LNCAP (cell line): ENCODE data around the gene NSFL1C.

ENCODE experiments used
- TF ChIP-seq, protein P1 (sequence below): fragments of 450-650 bp; IDR thresholded peaks from 2 replicates; pipeline ENCODE4 v1.5.1; 2017; ENCODE audit warnings: mild to moderate bottlenecking

Gene NSFL1C

GRCh38 chr20:1435337-1435699 is 31.3 kb downstream of the NSFL1C start:
- TF ChIP-seq, protein P1, sequence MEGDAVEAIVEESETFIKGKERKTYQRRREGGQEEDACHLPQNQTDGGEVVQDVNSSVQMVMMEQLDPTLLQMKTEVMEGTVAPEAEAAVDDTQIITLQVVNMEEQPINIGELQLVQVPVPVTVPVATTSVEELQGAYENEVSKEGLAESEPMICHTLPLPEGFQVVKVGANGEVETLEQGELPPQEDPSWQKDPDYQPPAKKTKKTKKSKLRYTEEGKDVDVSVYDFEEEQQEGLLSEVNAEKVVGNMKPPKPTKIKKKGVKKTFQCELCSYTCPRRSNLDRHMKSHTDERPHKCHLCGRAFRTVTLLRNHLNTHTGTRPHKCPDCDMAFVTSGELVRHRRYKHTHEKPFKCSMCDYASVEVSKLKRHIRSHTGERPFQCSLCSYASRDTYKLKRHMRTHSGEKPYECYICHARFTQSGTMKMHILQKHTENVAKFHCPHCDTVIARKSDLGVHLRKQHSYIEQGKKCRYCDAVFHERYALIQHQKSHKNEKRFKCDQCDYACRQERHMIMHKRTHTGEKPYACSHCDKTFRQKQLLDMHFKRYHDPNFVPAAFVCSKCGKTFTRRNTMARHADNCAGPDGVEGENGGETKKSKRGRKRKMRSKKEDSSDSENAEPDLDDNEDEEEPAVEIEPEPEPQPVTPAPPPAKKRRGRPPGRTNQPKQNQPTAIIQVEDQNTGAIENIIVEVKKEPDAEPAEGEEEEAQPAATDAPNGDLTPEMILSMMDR: no peak

DNA sequence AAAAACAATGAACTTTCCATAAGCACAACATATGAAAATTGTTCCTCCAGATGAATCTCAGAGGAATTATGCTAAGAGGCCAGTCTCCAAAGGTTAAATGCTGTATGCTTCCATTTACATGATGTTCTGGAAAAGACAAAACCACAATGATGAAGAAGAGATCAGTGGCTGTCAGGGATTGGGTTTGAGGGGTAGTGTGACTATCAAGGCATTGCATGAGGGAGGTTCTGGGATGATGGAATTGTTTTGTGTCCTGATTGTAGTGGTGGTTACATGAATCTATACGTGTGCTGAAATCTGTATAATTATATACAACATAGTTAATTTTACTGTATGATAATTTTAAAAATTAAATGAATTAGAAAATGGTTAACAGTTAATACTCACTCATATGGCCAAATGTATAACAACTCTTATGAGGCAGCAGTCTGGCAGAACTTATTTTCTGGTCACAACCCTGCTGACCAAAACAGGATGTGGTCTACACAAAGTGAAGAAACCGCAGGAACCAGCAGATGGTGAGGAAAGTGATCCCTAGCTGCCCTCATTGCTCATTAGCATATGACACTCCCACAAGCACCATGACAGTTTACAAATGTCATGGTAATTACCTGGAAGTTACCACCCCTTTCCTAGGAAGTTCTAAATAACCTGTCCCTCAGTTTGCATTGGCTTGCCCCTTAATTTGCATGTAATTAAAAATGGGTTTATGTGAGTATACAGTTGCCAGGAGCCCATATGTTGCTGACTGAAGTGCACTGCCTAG is 31.9 kb downstream of the NSFL1C start:
- TF ChIP-seq, protein P1: no peak

GRCh38 chr20:1431158-1431557 is 35.5 kb downstream of the NSFL1C start:
- TF ChIP-seq, protein P1: no peak

- TF ChIP-seq, protein P1: no peak
Measured at GRCh38 chr20:1430004-1430451, 36.6 kb downstream of the NSFL1C start.

DNA sequence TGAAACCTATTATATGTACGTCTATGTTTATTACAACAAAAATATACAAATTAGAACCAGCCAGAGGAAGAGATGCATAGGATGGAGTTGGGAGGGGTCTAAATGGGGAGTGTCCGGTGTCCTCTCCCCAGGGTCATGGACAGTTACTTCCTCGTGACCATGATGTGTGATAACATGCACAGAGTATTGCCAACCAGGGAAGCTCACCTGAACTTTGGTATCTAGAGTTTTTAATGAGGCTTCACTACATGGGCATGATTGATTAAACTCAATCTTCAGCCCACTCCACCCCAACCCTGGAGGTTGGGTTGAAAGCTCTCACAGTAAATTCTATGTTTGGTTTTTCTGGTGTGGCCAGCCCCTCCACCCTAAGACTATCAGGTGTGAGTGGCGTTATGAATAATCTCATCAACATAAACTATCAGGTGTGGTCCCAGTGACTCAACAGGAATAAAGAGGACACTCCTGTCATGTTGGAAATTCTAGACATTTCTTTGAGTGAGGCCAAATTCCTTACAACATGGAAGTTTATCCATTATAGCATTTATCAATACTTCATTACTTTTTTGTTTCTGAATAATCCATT is 37.4 kb downstream of the NSFL1C start:
- TF ChIP-seq, protein P1: no peak

GRCh38 chr20:1427457-1428054 is 39.1 kb downstream of the NSFL1C start:
- TF ChIP-seq, protein P1: no peak

- TF ChIP-seq, protein P1: no peak
Measured at GRCh38 chr20:1426231-1426849, 40.3 kb downstream of the NSFL1C start.
